Urinary bladder (tissue), 4 donors: ENCODE results near the gene RNF43. TPM values are rescaled to one million over a fixed set of nuclear protein-coding genes. Genes with fewer than 3 reads are reported as not detected.

Source experiments
- DNase-seq: peaks from one replicate; pipeline ENCODE4 v3.0.0-alpha.2; 2015; ENCODE audit errors: extremely low spot score
- H3K27ac ChIP-seq: one replicate; pipeline ENCODE4 v1.5.1; 2013; ENCODE audit warnings: low read depth, mild to moderate bottlenecking, moderate library complexity
- H3K36me3 ChIP-seq: one replicate; pipeline ENCODE4 v1.6.1; 2013; ENCODE audit warnings: mild to moderate bottlenecking, moderate library complexity; ENCODE audit not compliant: insufficient read depth
- H3K4me1 ChIP-seq: one replicate; pipeline ENCODE4 v1.6.1; 2013; ENCODE audit warnings: mild to moderate bottlenecking, moderate library complexity; ENCODE audit not compliant: insufficient read depth
- H3K4me3 ChIP-seq: one replicate; pipeline ENCODE4 v1.5.1; 2013; ENCODE audit warnings: low read depth, low read length
- WGBS: extraction: QIAGEN DNeasy Blood & Tissue Kit; methylation state at CpG from one replicate; pipeline ENCODE4 v1.1.7; 2013; 5-methylcytosine and 5-hydroxymethylcytosine counted together
- polyA plus RNA-seq: library from polyadenylated mRNA; stranded (reverse); fragments of 200-250 nt; gene quantifications from one replicate; pipeline ENCODE4 v1.2.3, GENCODE V29; 2013
- total RNA-seq: library from RNA; depleted of rRNA; stranded (reverse); fragments of >200 nt; gene quantifications from one replicate; pipeline ENCODE4 v1.2.3, GENCODE V29; 2014
- donor health status: healthy with polysubstance abuse.
- donor health status: healthy.

RNF43 gene
- total and polyA plus RNA-seq, 2 donors: 1.2 to 2.2 TPM

DNA sequence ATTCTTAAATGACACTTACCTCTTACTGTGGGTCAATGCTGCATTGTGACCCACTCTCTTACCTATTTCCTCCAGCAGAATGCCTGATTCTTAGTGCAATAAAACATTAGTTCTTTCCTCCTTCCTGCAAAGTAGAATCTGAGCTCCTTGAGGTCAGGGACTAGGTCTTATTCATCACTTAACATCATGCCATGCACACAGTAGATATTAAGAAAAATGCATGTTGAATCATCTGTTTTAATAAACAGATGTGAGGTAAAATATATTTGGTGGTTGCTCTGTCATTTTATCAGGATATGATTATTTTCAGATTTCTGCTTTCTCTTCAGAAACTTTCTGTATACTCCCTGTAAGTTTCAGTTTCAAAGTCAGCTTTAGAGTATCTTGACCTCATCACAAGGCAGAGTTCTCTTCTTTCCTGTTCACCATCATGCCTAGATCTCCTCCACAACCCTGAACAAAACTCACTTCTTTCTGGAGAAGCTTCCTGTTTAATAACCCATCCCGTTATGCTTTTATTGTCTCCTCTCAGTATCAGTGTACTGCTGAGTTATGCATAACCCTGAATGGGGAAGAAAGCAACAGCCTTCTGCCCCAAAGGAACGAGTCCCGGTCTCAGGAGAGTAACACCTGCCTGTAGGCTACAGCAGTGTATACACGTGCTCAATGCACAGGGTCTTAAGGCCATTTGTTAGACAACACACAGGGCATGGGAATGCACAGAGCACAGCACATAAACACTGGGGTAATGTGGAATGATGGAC is 35.0 kb downstream of the RNF43 start:
- Histone ChIP-seq H3K4me1 (no peaks in the 10 kb centered on the region), H3K4me3 (no peak overlapping the region), H3K27ac (no peak overlapping the region), H3K36me3 (no peaks in the 10 kb centered on the region)
- WGBS: 28% methylated on average over 4 of the region's 4 CpGs
- DNase-seq: no peak

- WGBS: 31% methylated on average over 3 of the region's 3 CpGs
- Histone ChIP-seq H3K4me3 (no peak overlapping the region), H3K27ac (no peak overlapping the region), H3K4me1 (no peaks in the 10 kb centered on the region), H3K36me3 (no peaks in the 10 kb centered on the region)
- DNase-seq: no peak
These were observed 36.0 kb downstream of the RNF43 start for GRCh38 chr17:58381124-58382035.

GRCh38 chr17:58380207-58381123 is 36.9 kb downstream of the RNF43 start:
- Histone ChIP-seq H3K36me3 (no peaks in the 10 kb centered on the region), H3K4me3 (no peak overlapping the region), H3K27ac (no peak overlapping the region), H3K4me1 (no peaks in the 10 kb centered on the region)
- no peak for DNase-seq
- 91% methylated on average over 5 of the region's 5 CpGs for WGBS

DNA sequence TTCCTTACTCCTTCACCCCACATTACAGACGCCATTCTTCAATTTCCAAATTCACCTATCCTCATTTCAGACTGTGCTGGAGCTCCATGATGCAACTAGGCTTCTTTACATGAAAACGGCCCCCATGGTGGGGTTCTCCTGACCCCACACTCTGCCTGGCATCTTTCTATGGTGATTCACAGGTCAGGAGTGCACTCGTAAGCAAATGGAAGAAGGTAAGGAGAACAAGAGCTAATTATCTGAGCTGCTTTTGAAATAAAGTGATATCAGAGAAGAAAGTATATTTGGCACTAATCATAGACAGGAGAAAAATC is 37.9 kb downstream of the RNF43 start:
- 78% methylated on average over 3 of the region's 3 CpGs for WGBS
- DNase-seq: no peak
- H3K4me3 ChIP-seq: no peak overlapping the region
- no peak overlapping the region for H3K27ac ChIP-seq
- H3K36me3 ChIP-seq: no peaks in the 10 kb centered on the region
- no peaks in the 10 kb centered on the region for H3K4me1 ChIP-seq

DNA sequence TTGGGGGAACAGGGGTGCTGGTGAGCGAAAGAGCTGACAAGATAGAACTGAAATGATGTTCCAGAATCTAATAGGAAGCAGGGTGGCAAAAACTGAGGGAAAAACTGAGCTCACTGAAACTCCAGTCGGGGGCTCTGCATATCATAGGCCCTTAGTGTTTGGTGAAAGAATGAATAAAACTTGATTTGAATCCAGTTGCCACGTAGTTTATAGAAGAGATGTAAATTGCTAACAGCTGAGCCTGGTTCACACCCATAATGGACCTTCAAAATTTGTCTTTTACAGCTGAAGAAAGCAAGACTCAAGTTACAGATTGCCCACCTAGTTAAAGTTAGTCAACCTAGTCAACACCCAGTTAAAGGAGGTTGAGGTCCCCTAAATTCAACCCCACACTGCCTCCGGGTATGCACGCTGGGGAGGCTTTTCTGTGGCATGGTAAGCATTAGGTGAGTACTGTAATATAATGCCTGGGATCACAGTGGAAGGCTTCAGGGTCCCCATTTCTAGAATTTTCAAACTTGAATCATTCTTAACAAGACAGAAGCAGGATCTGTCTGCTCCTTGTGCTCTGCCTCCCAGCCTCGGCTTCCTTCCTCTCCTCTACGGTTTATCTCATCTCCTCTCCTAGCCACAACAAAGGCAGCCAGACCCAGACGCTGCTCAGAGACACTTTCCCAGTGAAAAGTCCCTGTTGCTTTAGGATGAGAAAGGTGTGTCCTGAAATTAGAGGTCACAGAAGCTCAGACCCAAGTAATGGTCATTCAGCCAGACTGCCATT is 38.4 kb downstream of the RNF43 start:
- no peaks in the 10 kb centered on the region for H3K36me3 ChIP-seq
- no peak for DNase-seq
- no peaks in the 10 kb centered on the region for H3K4me1 ChIP-seq
- H3K27ac ChIP-seq: no peak overlapping the region
- H3K4me3 ChIP-seq: no peak overlapping the region
- WGBS: 60% methylated on average over 8 of the region's 8 CpGs

- H3K27ac ChIP-seq: no peak overlapping the region
- H3K4me3 ChIP-seq: no peak overlapping the region
- 69% methylated on average over 5 of the region's 5 CpGs for WGBS
- no peaks in the 10 kb centered on the region for H3K4me1 ChIP-seq
- no peak for DNase-seq
- H3K36me3 ChIP-seq: no peaks in the 10 kb centered on the region
These were observed 39.7 kb downstream of the RNF43 start for GRCh38 chr17:58377661-58378060.

GRCh38 chr17:58377093-58377601 is 40.2 kb downstream of the RNF43 start:
- peak; percentile 72 for DNase-seq
- Histone ChIP-seq H3K4me3 (no peak overlapping the region), H3K36me3 (no peaks in the 10 kb centered on the region), H3K27ac (no peak overlapping the region), H3K4me1 (no peaks in the 10 kb centered on the region)
- WGBS: 72% methylated on average over 3 of the region's 3 CpGs

DNA sequence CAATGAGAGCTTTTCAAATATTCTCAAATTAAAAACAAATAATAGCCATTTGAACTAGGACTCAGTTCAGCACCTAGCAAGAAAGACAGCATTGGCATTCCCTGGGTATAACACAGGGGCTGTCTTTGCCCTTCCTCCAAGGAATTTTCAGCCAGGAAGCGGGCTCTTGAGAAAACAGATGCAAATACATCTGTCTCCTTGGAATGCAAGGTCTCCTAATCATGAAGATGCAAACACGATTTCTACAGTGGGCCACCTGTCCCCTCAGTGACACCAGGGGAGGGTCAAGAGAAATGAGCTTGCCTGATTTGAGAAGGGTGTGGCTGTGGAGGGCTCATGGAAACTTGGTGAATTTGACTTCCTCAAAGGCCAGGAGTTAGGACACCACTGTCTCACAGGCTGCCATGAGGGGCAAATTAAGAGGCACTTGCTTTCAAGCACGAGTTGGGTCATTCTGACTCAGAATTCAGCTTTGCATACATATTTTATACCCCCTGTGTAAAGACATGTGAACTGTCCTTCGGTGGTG is 40.8 kb downstream of the RNF43 start:
- 70% methylated on average over 4 of the region's 4 CpGs for WGBS
- Histone ChIP-seq H3K4me1 (no peaks in the 10 kb centered on the region), H3K27ac (no peak overlapping the region), H3K4me3 (no peak overlapping the region), H3K36me3 (no peaks in the 10 kb centered on the region)
- no peak for DNase-seq

GRCh38 chr17:58375811-58376210 is 41.5 kb downstream of the RNF43 start:
- no peaks in the 10 kb centered on the region for H3K4me1 ChIP-seq
- H3K36me3 ChIP-seq: no peaks in the 10 kb centered on the region
- no peak for DNase-seq
- WGBS: 63% methylated on average over 2 of the region's 2 CpGs
- H3K4me3 ChIP-seq: no peak overlapping the region
- no peak overlapping the region for H3K27ac ChIP-seq

GRCh38 chr17:58375256-58375655 is 42.1 kb downstream of the RNF43 start:
- Histone ChIP-seq H3K4me1 (no peaks in the 10 kb centered on the region), H3K36me3 (no peaks in the 10 kb centered on the region), H3K4me3 (no peak overlapping the region), H3K27ac (no peak overlapping the region)
- DNase-seq: no peak
- 80% methylated on average over 5 of the region's 5 CpGs for WGBS

GRCh38 chr17:58373923-58374322 is 43.4 kb downstream of the RNF43 start:
- H3K4me1 ChIP-seq: no peaks in the 10 kb centered on the region
- H3K4me3 ChIP-seq: no peak overlapping the region
- no peak overlapping the region for H3K27ac ChIP-seq
- no peak for DNase-seq
- whole genome bisulfite sequencing: 94% methylated on average over 1 of the region's 1 CpG
- no peaks in the 10 kb centered on the region for H3K36me3 ChIP-seq

GRCh38 chr17:58373003-58373402 is 44.3 kb downstream of the RNF43 start:
- Histone ChIP-seq H3K36me3 (no peaks in the 10 kb centered on the region), H3K27ac (no peak overlapping the region), H3K4me3 (no peak overlapping the region), H3K4me1 (no peaks in the 10 kb centered on the region)
- no peak for DNase-seq
- 87% methylated on average over 5 of the region's 5 CpGs for WGBS
